KBM-7 (cell line): ENCODE data around the gene CCDC148.

ENCODE experiments used
- DNase-seq: peaks from one replicate; pipeline ENCODE4 v3.0.0-alpha.2; 2015
- in situ Hi-C: fragments of 300-500 bp; cut with MboI; formaldehyde crosslinking; loops from 2 replicates; pipeline ENCODE4 v1.14.3; 2020; ENCODE audit warnings: low sequenced_read_pairs, low pct_unique_long_range_greater_than_20kb, mixed read lengths

The CCDC148 gene

DNA sequence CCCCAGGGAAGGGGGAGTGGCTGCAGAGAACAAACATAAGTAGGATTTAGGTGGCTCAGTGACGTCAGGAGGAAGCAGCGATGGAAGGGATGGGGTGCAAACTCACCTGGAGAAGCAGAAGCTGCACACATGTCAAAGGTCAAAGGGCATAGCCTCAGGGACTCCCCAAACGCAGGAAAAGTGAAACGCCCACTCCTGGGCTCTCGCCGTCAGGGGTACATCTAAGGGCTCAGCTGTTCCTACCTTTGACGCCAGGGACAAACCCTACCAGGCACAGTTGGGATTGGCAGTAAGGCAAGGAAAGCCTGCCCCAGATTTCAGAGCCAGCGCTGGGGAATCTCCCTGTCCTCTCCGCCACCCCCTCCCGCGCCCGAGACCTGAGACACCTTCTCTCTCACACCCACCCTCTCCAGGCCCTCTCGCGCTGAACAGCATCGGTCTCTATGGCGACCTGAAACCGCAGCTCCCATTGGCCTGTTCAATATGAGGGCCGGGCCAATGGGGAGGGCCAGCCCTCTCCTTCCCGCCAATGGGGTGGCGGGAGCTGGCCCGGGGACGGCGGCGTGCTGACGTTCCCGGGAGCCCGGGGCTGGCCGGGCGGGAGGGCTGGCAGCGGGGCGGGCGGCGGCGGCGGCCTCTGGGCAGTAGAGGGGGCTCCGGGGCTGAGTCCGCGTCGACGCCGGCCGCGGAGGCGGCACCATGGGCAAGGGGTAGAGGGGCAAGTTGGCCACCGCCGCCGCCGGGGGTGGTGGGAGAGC, at the start of gene CCDC148, which contains the start of gene PKP4:
Gene CCDC148 (minus strand): TSS at position 445 of the 758 bp plus-strand sequence. CDS start 314 bp downstream, at position 131.
Gene PKP4 (plus strand): TSS at position 644 of the 758 bp plus-strand sequence. CDS start 76,233 bp downstream, outside the sequence.
- in situ Hi-C loops = loop anchor here (25.0 kb wide), 1 partner anchor 419 kb away; no protein-coding TSS in a partner anchor
- peak; percentile 94 for DNase-seq

DNA sequence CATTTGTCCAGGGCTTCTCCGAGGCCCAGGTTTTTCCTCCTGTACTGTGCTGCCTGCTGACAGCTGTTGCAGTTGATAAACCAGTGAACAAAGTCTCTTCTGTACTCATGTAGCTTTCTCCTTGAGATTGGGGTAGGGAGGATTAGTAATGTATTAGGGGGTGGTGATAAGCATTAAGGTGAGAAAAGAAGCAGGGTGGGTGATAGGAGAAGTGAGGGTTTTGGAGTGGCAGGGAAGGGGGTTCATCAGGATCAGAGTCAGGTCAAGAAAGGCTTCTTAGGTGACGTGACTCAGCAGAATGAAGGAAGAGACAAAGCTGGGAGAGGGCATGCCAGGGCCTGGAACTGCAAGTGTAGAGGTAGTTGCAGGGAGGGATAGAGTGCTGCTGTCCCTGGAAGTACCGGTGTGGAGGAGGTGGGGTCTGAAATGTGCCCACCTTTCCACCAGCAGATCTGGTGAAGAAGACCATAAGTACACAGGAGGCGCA, 48.9 kb upstream of the CCDC148 start:
- DNase-seq = no peak
- in situ Hi-C loops = no loop called here

DNA sequence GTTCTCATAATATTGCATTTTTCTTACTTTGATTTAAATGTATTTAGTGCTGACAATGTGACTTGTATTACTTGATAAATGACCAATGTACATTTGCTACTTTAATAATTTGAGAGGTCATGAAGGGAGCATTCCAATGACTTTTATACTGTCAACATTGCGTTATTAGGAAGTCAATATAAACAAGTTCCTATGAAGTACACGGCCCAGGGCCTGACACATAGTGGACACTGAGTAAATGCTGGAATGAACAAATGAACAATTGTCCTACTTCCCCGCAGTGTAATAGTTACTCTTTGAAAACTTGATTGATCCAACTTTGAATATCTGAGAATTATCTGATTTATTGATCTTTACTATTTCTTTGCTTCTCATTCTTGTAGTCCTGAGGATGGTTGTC, 47.5 kb upstream of the CCDC148 start:
- DNase-seq = no peak
- in situ Hi-C loops = no loop called here

DNA sequence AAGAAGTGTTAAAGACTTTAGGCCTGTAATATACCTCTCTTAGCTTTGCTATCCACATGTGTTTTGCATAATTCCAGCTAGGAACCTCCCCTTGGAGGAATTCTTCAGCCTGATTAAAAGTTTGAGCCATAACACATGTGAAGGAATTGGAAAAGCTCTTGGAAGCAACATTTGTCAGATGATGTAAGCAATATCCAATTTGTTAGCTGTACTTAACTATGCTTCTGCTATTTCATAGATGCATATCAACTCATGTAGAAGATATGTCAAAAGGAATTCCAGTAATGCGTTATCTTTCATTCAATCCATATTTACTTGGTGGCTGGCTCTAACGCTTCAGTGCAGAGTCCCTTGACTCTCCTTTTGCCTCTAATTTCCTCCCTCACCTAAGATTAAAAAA, 46.4 kb upstream of the CCDC148 start:
- in situ Hi-C loops = no loop called here
- DNase-seq = no peak

- in situ Hi-C loops = no loop called here
- DNase-seq = no peak
Measured at GRCh38 chr2:158501301-158501700, 44.7 kb upstream of the CCDC148 start.

DNA sequence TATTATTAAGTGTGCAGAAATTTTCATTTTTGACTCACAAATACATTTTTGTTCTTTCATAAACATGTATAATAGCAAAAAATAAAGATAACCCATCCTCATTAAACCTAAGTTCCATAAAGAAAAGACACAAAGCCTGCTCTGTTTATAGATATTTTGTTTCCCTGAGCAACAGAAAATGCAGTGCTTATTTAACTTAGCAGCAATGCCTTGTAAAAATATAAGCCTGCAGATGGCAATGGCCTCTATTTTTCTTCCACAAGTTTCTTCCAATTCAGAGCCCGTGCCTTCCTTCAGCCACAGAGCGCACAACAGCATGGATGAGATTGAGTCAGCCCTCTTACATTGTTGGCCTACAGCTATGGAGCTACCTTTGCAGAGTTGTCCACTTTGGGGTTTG, 43.8 kb upstream of the CCDC148 start:
- in situ Hi-C loops = no loop called here
- DNase-seq = no peak

- in situ Hi-C loops = no loop called here
- no peak for DNase-seq
Measured at GRCh38 chr2:158499383-158499782, 42.8 kb upstream of the CCDC148 start.

DNA sequence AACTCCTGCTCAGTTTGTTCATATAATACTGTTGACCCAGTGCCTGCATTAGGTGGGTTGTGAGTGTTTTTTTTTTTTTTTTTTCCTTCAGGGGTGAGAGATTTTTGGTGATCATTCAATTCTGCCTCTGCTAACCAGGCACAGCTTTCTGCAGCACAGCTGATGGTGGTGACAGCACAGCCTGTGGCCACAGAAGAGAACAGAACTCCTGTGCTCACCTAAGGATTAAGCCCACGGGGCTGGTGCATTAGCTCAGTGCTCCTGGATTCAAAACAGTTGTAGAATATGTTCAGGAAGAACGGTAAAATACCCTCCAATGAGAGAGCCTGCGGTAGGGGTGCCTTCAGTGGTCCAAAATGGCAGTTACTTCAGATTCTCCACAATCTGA, 42.2 kb upstream of the CCDC148 start:
- DNase-seq = no peak
- in situ Hi-C loops = no loop called here

DNA sequence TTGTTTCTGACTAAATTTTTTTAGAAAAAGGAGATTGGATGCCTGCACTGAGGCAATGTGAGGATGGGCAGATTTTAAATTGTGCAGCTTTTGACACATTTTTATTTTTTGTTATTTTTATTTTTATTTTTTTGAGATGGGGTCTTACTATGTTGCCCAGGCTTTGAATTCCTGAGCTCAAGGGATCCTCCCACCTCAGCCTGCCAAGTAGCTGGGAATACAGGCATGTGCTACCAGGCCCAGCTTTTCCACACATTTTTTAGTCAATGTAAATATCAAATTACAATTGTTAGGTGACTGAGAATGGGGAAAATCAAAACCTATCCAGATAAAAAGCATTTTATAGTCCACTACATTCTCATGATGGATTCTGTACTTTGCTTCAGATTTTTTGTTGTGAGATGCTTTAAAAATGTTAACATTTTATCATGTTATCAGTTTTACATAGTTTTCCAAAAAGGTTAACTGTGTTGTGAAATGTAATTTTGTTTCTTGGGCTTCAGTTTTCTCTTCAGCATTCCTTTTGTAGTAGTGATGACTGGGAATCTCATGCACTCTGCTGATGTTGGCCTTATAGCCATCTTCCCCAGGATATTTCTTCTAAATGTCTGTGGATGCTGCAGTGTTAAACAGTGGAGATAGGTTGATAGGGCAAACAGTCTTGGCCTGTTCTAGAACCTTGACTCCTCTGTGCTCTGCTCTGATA, 41.6 kb upstream of the CCDC148 start:
- in situ Hi-C loops = no loop called here
- no peak for DNase-seq

DNA sequence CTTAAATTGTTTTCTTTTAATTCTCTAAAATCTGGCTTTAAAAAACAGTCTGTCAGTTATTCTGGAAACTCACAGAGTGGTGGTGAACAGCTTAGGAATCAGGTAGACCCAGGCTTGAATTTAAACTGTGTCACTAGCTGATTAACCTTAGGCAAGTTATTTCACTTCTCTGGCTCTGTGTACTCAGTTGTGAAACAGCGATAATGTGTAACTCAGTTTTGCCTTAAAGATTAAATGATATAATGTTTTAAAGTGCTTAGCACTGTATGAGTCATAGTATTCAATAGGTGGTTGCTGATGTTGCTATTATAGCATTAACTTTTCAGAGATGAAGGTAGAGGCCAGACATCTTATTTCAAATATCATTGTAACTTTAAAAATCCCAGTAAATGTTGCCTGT, 40.9 kb upstream of the CCDC148 start:
- in situ Hi-C loops = no loop called here
- DNase-seq = no peak

DNA sequence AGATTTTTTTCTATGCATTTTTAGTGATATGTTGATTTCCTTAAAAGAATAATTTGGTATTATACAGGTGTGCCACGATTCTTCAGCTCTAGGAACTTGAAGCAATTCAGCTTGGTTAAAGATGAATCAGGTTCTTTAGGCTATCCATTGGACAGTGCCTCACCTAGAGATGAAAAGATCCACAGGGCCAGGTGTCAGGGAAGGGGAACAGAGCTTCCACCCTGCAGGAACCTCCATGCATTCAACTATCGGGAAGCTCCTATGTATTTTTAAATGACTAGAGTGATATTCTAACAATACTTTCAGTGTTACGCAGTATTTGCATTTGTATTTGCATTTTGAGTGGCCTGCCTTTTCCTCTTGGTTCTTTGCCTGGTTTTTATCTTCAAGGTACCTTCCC, 40.4 kb upstream of the CCDC148 start:
- DNase-seq = no peak
- in situ Hi-C loops = no loop called here

DNA sequence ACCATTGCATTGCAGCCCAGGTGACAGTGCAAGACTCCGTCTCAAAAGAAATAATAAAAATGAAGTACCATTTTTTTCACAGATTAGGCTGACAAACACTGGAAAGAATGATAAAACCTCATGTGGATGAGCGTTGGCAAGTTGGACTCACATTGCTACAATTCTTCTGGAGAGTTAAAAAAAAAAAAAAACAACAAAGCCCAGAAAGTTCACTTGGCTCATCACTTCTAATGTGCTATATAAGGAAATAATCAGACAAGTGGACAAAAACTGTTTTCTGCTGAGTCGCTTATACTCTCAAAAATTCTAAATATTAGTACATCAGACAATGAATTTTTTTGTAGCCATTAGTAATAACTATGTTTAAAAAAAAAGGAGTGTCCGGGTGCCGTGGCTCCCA, 38.6 kb upstream of the CCDC148 start:
- no peak for DNase-seq
- in situ Hi-C loops = no loop called here

DNA sequence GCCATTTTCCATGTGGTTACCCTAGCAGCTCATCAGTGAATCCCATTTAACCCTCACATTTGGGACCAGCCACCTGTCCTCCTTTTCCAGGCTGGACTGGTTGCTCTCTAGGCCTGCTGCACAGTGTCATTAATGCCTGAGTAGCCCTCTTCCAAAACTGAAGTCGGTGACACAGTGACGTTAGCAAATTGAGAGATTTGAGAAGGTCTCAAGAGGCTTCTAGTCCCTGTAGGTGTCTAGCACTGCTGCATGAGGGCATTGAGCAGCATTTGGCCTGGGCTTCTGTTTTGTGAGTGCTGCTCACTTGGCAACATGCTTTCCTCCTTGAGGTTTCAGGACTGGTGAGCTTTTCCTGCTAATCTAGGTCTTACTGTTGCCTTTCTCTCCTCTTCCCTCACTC, 36.9 kb upstream of the CCDC148 start:
- in situ Hi-C loops = no loop called here
- no peak for DNase-seq

DNA sequence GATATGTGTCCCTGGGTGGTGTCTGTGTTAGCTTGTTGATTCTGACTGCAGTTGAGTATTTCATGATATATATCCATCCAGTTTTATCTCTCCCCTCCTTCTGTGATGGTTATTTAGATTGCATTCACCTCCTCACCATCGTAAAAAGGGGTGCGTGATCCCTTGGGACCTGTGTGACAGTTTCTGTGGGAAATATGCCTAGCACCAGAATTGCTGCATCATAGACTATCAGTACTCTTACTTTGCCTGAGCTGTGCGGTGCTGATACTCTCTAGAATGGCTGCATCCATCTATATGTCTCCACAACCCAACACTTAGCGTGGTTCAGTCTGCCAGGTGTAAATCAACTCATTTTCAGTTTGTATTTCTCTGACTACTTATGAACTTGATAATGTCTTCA, 34.5 kb upstream of the CCDC148 start:
- in situ Hi-C loops = no loop called here
- no peak for DNase-seq

- in situ Hi-C loops = no loop called here
- no peak for DNase-seq
Measured at GRCh38 chr2:158489366-158490112, 33.0 kb upstream of the CCDC148 start.

- in situ Hi-C loops = no loop called here
- DNase-seq = no peak
Measured at GRCh38 chr2:158488442-158489216, 32.1 kb upstream of the CCDC148 start.

DNA sequence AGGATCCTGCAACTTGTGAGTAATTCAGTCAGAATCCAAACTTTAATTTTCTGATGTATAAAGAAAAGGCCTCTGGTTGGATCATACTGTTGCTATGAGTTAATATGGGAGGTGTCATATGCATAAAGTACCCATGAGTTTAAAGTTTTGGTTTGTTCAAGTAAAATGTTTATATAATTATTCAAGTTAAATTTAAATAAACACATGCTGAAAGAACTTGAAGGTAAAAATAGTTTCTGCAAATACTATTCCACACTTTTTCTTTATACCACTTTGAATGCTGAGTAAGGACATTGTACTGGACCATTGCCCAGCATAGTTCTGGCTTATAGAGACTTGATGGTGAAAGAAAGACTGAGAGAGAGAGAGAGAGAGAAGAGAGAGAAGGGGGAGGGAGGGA, 30.9 kb upstream of the CCDC148 start:
- in situ Hi-C loops = no loop called here
- no peak for DNase-seq

- in situ Hi-C loops = no loop called here
- DNase-seq = peak; percentile 23
Measured at GRCh38 chr2:158486970-158487325, 30.4 kb upstream of the CCDC148 start.
